HL-60 (cell line): ENCODE results near the gene LMBRD2.
"Not testable (repeated sequence)": the region's sequence is repeated elsewhere in the genome, so short reads cannot be mapped to it uniquely, and the experiment has no call there.

Experiments
- DNase-seq, 2 experiments: peaks; one replicate each; pipeline ENCODE4 v3.0.0-alpha.2; 2010 to 2020; ENCODE audit warnings: low read depth in 1 of 2, low spot score in 1 of 2
- H3K27ac ChIP-seq: fragments of 250-450 bp; sonication (Bioruptor Pico); replicated peaks from 2 replicates; pipeline ENCODE4 v1.5.1; 2020; ENCODE audit warnings: mild to moderate bottlenecking, moderate library complexity
- H3K27me3 ChIP-seq: fragments of 250-450 bp; sonication (Bioruptor Pico); 2 replicates; pipeline ENCODE4 v1.5.1; 2021; ENCODE audit warnings: mild to moderate bottlenecking, moderate library complexity; ENCODE audit not compliant: insufficient read depth, poor library complexity, severe bottlenecking
- H3K4me3 ChIP-seq: replicated peaks from 2 replicates; pipeline ENCODE4 v1.5.1; 2011; ENCODE audit warnings: mild to moderate bottlenecking, control low read depth, low read length; ENCODE audit not compliant: insufficient read depth
- GABPA ChIP-seq: IDR thresholded peaks from 2 replicates; pipeline ENCODE4 v1.6.1; 2012; ENCODE audit warnings: low read depth
- POLR2AphosphoS5 ChIP-seq: IDR thresholded peaks from 2 replicates; pipeline ENCODE4 v1.6.1; 2012; ENCODE audit warnings: low read depth
- REST ChIP-seq: IDR thresholded peaks from 2 replicates; pipeline ENCODE4 v1.6.1; 2012; ENCODE audit warnings: low read depth; ENCODE audit not compliant: insufficient replicate concordance
- SPI1 ChIP-seq: IDR thresholded peaks from 2 replicates; pipeline ENCODE4 v1.6.1; 2012; ENCODE audit warnings: low read depth, mild to moderate bottlenecking, borderline replicate concordance
- TF ChIP-seq, protein P1 (sequence below): IDR thresholded peaks from one replicate; pipeline ENCODE4 v1.5.1; 2011; ENCODE audit warnings: low read length, control low read depth, inconsistent platforms; ENCODE audit not compliant: insufficient read depth

LMBRD2 gene

DNA sequence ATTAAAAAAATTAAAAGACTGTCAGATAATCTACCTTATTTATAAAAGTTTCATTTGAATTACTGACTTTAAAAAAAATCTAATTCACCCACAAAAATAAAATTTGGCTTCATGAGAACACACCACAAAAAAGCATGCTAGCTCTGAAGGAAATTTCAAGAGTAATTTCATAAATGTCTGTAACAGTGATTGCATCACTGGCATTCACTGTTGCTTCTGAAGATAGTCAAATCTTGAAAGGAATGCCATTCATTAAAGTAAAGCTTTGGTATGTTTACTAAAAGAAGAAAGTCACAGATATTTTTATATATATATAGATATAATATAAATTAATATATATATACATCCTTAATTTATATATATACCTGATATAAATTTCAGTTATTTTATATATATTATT, 46.6 kb upstream of the LMBRD2 start:
- H3K27ac ChIP-seq: no peak overlapping the region
- H3K4me3 ChIP-seq: no peak overlapping the region
- TF ChIP-seq, protein P1, sequence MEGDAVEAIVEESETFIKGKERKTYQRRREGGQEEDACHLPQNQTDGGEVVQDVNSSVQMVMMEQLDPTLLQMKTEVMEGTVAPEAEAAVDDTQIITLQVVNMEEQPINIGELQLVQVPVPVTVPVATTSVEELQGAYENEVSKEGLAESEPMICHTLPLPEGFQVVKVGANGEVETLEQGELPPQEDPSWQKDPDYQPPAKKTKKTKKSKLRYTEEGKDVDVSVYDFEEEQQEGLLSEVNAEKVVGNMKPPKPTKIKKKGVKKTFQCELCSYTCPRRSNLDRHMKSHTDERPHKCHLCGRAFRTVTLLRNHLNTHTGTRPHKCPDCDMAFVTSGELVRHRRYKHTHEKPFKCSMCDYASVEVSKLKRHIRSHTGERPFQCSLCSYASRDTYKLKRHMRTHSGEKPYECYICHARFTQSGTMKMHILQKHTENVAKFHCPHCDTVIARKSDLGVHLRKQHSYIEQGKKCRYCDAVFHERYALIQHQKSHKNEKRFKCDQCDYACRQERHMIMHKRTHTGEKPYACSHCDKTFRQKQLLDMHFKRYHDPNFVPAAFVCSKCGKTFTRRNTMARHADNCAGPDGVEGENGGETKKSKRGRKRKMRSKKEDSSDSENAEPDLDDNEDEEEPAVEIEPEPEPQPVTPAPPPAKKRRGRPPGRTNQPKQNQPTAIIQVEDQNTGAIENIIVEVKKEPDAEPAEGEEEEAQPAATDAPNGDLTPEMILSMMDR: no peak
- no peak for TF ChIP-seq REST
- no peak for TF ChIP-seq SPI1
- DNase-seq: no peak
- no peaks in the 10 kb centered on the region for H3K27me3 ChIP-seq

DNA sequence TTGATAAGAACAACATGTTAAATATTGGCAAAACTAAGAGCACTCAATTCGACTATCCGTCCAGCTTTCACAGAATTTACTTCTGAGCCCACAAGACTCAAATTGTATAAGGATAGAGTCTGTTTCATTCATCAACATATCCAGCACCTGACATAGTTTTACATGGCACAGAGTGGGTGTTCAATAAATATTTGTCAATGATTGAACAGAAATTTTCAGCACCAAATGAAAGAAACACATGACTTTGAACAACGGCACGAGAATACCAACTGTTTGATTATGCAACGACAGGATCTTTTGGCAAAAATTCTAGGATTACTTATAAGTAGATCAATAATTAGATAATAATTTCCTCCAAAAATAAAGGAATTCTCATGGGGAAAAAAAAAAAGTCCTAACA, 42.1 kb upstream of the LMBRD2 start:
- Histone ChIP-seq H3K27ac (no peak overlapping the region), H3K4me3 (no peak overlapping the region), H3K27me3 (no peaks in the 10 kb centered on the region)
- TF ChIP-seq, protein P1: no peak
- TF ChIP-seq POLR2AphosphoS5 (no peak), REST (no peak), GABPA (no peak), SPI1 (no peak)
- no peak for DNase-seq

DNA sequence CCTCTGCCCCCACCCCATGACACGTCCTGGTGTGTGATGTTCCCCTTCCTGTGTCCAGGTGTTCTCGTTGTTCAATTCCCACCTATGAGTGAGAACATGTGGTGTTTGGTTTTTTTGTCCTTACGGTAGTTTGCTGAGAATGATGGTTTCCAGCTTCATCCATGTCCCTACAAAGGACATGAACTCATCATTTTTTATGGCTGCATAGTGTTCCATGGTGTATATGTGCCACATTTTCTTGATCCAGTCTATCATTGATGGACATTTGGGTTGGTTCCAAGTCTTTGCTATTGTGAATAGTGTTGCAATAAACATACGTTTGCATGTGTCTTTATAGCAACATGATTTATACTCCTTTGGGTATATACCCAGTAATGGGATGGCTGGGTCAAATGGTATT, 32.7 kb upstream of the LMBRD2 start:
- not testable (repeated sequence) for H3K27me3 ChIP-seq, H3K27ac ChIP-seq, H3K4me3 ChIP-seq, DNase-seq

GRCh38 chr5:36181774-36182173, 30.1 kb upstream of the LMBRD2 start:
- DNase-seq: no peak
- TF ChIP-seq, protein P1: no peak
- no peak for TF ChIP-seq GABPA
- TF ChIP-seq SPI1: no peak
- TF ChIP-seq REST: no peak
- TF ChIP-seq POLR2AphosphoS5: no peak
- no peaks in the 10 kb centered on the region for H3K27me3 ChIP-seq
- H3K4me3 ChIP-seq: no peak overlapping the region
- H3K27ac ChIP-seq: no peak overlapping the region
